ENCODE results near the gene ARNT2.

DNA sequence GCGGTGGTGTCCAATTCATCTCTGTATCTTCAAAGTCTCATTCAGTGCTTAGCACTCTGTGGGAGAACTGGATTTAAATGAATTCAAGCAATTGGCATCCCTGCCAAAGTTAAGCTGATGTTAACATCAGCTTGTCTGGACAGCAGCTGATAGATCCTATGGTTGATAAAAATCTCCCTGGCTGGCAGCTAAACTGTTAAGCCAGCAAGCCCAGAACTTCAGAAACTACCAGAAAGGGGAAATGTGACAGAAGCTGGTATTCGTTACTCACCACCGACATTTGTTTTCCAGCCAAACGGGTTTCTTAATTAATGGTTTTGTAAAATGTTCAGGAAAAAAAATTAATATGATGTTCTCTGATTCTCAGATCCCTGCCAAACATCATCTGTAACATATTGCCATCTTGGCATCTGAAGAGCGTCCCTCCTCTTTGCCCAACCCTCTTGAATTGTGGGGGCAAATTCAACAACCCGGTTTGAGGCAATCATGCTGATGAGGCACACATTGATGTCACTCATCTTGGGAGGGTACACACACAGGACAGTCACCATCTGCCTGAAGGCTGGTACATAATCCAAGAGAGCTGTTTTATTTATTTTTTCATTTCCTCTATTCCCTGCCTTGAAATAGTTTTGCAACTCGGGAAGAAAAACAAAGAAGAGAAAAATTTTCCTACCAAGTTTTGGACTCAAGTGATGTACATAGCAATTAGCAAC, 214.7 kb downstream of the ARNT2 start:
- TF ChIP-seq EP300 (IDR thresholded peaks at IDR 0.05) (no peak), POLR2A (IDR thresholded peaks at IDR 0.05) (no peak)
- TF ChIP-seq, protein P1, sequence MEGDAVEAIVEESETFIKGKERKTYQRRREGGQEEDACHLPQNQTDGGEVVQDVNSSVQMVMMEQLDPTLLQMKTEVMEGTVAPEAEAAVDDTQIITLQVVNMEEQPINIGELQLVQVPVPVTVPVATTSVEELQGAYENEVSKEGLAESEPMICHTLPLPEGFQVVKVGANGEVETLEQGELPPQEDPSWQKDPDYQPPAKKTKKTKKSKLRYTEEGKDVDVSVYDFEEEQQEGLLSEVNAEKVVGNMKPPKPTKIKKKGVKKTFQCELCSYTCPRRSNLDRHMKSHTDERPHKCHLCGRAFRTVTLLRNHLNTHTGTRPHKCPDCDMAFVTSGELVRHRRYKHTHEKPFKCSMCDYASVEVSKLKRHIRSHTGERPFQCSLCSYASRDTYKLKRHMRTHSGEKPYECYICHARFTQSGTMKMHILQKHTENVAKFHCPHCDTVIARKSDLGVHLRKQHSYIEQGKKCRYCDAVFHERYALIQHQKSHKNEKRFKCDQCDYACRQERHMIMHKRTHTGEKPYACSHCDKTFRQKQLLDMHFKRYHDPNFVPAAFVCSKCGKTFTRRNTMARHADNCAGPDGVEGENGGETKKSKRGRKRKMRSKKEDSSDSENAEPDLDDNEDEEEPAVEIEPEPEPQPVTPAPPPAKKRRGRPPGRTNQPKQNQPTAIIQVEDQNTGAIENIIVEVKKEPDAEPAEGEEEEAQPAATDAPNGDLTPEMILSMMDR (IDR thresholded peaks at IDR 0.05) = no peak
